ENCODE measurements around the gene TCF7L2.

DNA sequence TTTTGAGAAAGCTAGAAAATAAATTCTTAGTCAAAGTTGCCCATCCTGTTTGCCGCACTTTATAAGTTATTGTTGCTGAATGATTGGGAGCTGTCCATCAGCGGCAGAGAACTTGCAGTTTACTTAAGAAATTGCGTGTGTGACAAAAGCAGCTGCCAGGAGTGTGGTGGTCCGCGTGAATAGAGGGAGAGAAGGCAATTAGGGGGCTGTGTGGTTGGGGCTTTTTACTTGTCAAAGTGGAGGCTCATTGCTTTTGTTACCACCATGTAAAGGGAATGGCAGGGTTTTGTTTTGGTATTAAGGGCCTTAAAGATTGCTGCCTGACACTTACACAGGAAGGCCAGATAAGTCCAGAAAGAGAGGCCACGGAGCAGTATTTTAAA is 177.8 kb downstream of the TCF7L2 start:
- TF ChIP-seq, protein P1, sequence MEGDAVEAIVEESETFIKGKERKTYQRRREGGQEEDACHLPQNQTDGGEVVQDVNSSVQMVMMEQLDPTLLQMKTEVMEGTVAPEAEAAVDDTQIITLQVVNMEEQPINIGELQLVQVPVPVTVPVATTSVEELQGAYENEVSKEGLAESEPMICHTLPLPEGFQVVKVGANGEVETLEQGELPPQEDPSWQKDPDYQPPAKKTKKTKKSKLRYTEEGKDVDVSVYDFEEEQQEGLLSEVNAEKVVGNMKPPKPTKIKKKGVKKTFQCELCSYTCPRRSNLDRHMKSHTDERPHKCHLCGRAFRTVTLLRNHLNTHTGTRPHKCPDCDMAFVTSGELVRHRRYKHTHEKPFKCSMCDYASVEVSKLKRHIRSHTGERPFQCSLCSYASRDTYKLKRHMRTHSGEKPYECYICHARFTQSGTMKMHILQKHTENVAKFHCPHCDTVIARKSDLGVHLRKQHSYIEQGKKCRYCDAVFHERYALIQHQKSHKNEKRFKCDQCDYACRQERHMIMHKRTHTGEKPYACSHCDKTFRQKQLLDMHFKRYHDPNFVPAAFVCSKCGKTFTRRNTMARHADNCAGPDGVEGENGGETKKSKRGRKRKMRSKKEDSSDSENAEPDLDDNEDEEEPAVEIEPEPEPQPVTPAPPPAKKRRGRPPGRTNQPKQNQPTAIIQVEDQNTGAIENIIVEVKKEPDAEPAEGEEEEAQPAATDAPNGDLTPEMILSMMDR (IDR thresholded peaks at IDR 0.05; ENCODE audit: insufficient read depth, low read length, poor library complexity, severe bottlenecking), result no peak
- TF ChIP-seq EZH2phosphoT487 (conservative IDR thresholded peaks at IDR 0.05; ENCODE audit: low read length), result no peak

Data from SU-DHL-6 (cell line).